ENCODE measurements around the gene PIP4K2A. TPM values are rescaled to one million over a fixed set of nuclear protein-coding genes. Genes with fewer than 3 reads are reported as not detected.
"Not testable (repeated sequence)": the region's sequence is repeated elsewhere in the genome, so short reads cannot be mapped to it uniquely, and the experiment has no call there.

The PIP4K2A gene
- total RNA-seq, 2 experiments from 2014 or later: 108 to 115 TPM

- peaks cover 2% of the 10 kb centered on the region for H3K36me3 Mint-ChIP-seq (ENCODE audit: low read depth)
- peaks cover 9% of the 10 kb centered on the region for H3K27me3 Mint-ChIP-seq
- ChIA-PET POLR2A (interaction anchor here (1.2 kb wide), 1 partner anchor 12 kb away, joined by 3 read pairs; no protein-coding TSS in a partner anchor), CTCF (no interaction called here)
- TF ChIP-seq CTCF (IDR thresholded peaks at IDR 0.05): no peak
- peaks cover 14% of the 10 kb centered on the region for H3K9me3 Mint-ChIP-seq
- no peak overlapping the region for H3K27ac Mint-ChIP-seq
- no peak for DNase-seq
- no peak for ATAC-seq
- intact Hi-C loops (cut with micrococcal nuclease): no loop called here
- no peaks in the 10 kb centered on the region for H3K4me1 Mint-ChIP-seq (ENCODE audit: low read depth)
- H3K4me3 Mint-ChIP-seq: no peak overlapping the region
Observed at GRCh38 chr10:22518167-22518724, 196.1 kb downstream of the PIP4K2A start.

GRCh38 chr10:22515009-22515408 lies 199.4 kb downstream of the PIP4K2A start:
- POLR2A ChIA-PET: no interaction called here
- Mint-ChIP-seq H3K4me1 (ENCODE audit: low read depth) (no peaks in the 10 kb centered on the region), H3K9me3 (peaks cover 9% of the 10 kb centered on the region), H3K36me3 (ENCODE audit: low read depth) (peaks cover 2% of the 10 kb centered on the region), H3K4me3 (no peak overlapping the region), H3K27ac (no peak overlapping the region), H3K27me3 (peaks cover 13% of the 10 kb centered on the region)
- DNase-seq: no peak
- CTCF ChIA-PET: no interaction called here
- no peak for TF ChIP-seq CTCF (IDR thresholded peaks at IDR 0.05)
- intact Hi-C loops (cut with micrococcal nuclease): no loop called here
- no peak for ATAC-seq

GRCh38 chr10:22514414-22514758 lies 200.0 kb downstream of the PIP4K2A start:
- H3K36me3 Mint-ChIP-seq (ENCODE audit: low read depth); H3K9me3 Mint-ChIP-seq; H3K27ac Mint-ChIP-seq; H3K4me3 Mint-ChIP-seq; intact Hi-C loops (cut with micrococcal nuclease); ATAC-seq; POLR2A ChIA-PET; DNase-seq; H3K4me1 Mint-ChIP-seq (ENCODE audit: low read depth); CTCF ChIA-PET: not testable (repeated sequence)
- peaks cover 13% of the 10 kb centered on the region for H3K27me3 Mint-ChIP-seq

- CTCF ChIA-PET; DNase-seq; POLR2A ChIA-PET; H3K36me3 Mint-ChIP-seq (ENCODE audit: low read depth); intact Hi-C loops (cut with micrococcal nuclease); ATAC-seq; H3K27ac Mint-ChIP-seq; H3K9me3 Mint-ChIP-seq; H3K4me1 Mint-ChIP-seq (ENCODE audit: low read depth); H3K4me3 Mint-ChIP-seq: not testable (repeated sequence)
- H3K27me3 Mint-ChIP-seq: peaks cover 16% of the 10 kb centered on the region
Observed at GRCh38 chr10:22513483-22514413, 200.6 kb downstream of the PIP4K2A start.

GRCh38 chr10:22512015-22512414 lies 202.4 kb downstream of the PIP4K2A start:
- intact Hi-C loops (cut with micrococcal nuclease): not testable (repeated sequence)

GRCh38 chr10:22508214-22508613 lies 206.2 kb downstream of the PIP4K2A start:
- H3K27me3 Mint-ChIP-seq: peaks cover 23% of the 10 kb centered on the region
- intact Hi-C loops (cut with micrococcal nuclease); DNase-seq: not testable (repeated sequence)

More at GRCh38 chr10:22512015-22512414, 202.4 kb downstream of the PIP4K2A start:
- POLR2A ChIA-PET; CTCF ChIA-PET; ATAC-seq; H3K4me3 Mint-ChIP-seq; H3K36me3 Mint-ChIP-seq (ENCODE audit: low read depth); H3K27ac Mint-ChIP-seq; DNase-seq; H3K4me1 Mint-ChIP-seq (ENCODE audit: low read depth): not testable (repeated sequence)
- peaks cover 11% of the 10 kb centered on the region for H3K9me3 Mint-ChIP-seq
- peaks cover 23% of the 10 kb centered on the region for H3K27me3 Mint-ChIP-seq

More at GRCh38 chr10:22508214-22508613, 206.2 kb downstream of the PIP4K2A start:
- H3K27ac Mint-ChIP-seq; ATAC-seq; H3K36me3 Mint-ChIP-seq (ENCODE audit: low read depth); H3K4me3 Mint-ChIP-seq; POLR2A ChIA-PET; CTCF ChIA-PET: not testable (repeated sequence)
- Mint-ChIP-seq H3K9me3 (peaks cover 11% of the 10 kb centered on the region), H3K4me1 (ENCODE audit: low read depth) (peaks cover 12% of the 10 kb centered on the region)

Measured in activated CD8-positive, alpha-beta T cell treated with anti-CD3 and anti-CD28 coated beads for 36 hours (primary cell).